A673 (cell line): ENCODE measurements around the gene ASTN2.

Experiments
- CTCF ChIP-seq: fragments of 300-800, 200-600 bp; sonication (generic); conservative IDR thresholded peaks from 2 replicates; pipeline ENCODE4 v1.5.1; 2017; ENCODE audit warnings: low read depth, mild to moderate bottlenecking, antibody characterized with exemption, low read length, moderate library complexity, mixed read lengths
- EZH2 ChIP-seq: fragments of 200-600 bp; sonication (generic); IDR thresholded peaks from 2 replicates; pipeline ENCODE4 v1.6.1; 2017; ENCODE audit warnings: borderline replicate concordance, low read depth, mild to moderate bottlenecking, mixed read lengths, antibody characterized with exemption, low read length; ENCODE audit not compliant: poor library complexity, severe bottlenecking

- TF ChIP-seq CTCF (no peak), EZH2 (no peak)
Observed at GRCh38 chr9:116763770-116764169, 651.1 kb downstream of the ASTN2 start.
